GM23248 (cell line): ENCODE data around the gene TRAPPC2L. TPM values are rescaled to one million over a fixed set of nuclear protein-coding genes. Genes with fewer than 3 reads are reported as not detected.

Experiments
- DNase-seq: peaks from one replicate; pipeline ENCODE4 v3.0.0-alpha.2; 2015
- H2AFZ ChIP-seq: fragments of 200-600 bp; sonication (generic); 2 replicates; pipeline ENCODE4 v1.6.1; 2016; ENCODE audit warnings: antibody characterized with exemption
- H3F3A ChIP-seq: fragments of 200-600 bp; sonication (generic); 2 replicates; pipeline ENCODE4 v1.6.1; 2016; ENCODE audit warnings: mild to moderate bottlenecking, antibody characterized with exemption, mixed run types; ENCODE audit not compliant: insufficient read depth
- H3K27ac ChIP-seq: fragments of 200-600 bp; sonication (generic); 2 replicates; pipeline ENCODE4 v1.5.1; 2016; ENCODE audit warnings: mild to moderate bottlenecking
- H3K27me3 ChIP-seq: fragments of 200-600 bp; sonication (generic); replicated peaks from 2 replicates; pipeline ENCODE4 v1.6.1; 2016; ENCODE audit warnings: mild to moderate bottlenecking; ENCODE audit not compliant: insufficient read depth
- H3K36me3 ChIP-seq: fragments of 200-600 bp; sonication (generic); 2 replicates; pipeline ENCODE4 v1.6.1; 2016; ENCODE audit warnings: low read depth, mild to moderate bottlenecking
- H3K4me1 ChIP-seq: fragments of 200-600 bp; sonication (generic); 2 replicates; pipeline ENCODE4 v1.6.1; 2016; ENCODE audit warnings: mild to moderate bottlenecking; ENCODE audit not compliant: insufficient read depth
- H3K4me2 ChIP-seq: fragments of 200-600 bp; sonication (generic); one replicate; pipeline ENCODE4 v1.6.1; 2016; ENCODE audit warnings: mild to moderate bottlenecking; ENCODE audit not compliant: unreplicated experiment
- H3K4me3 ChIP-seq: fragments of 200-600 bp; sonication (generic); 2 replicates; pipeline ENCODE4 v1.5.1; 2016; ENCODE audit warnings: mild to moderate bottlenecking
- H3K79me2 ChIP-seq: fragments of 200-600 bp; sonication (generic); 2 replicates; pipeline ENCODE4 v1.6.1; 2016; ENCODE audit warnings: mild to moderate bottlenecking; ENCODE audit not compliant: insufficient read depth
- H3K9ac ChIP-seq: fragments of 200-600 bp; sonication (generic); 2 replicates; pipeline ENCODE4 v1.6.1; 2016; ENCODE audit warnings: mild to moderate bottlenecking
- H3K9me2 ChIP-seq: fragments of 200-600 bp; sonication (generic); 2 replicates; pipeline ENCODE4 v1.6.1; 2016; ENCODE audit warnings: mixed run types, mild to moderate bottlenecking, moderate library complexity; ENCODE audit not compliant: insufficient read depth
- H3K9me3 ChIP-seq: fragments of 200-600 bp; sonication (generic); one replicate; pipeline ENCODE4 v1.6.1; 2017; ENCODE audit warnings: low read depth
- H4K20me1 ChIP-seq: fragments of 200-600 bp; sonication (generic); 2 replicates; pipeline ENCODE4 v1.6.0; 2016; ENCODE audit not compliant: insufficient read depth
- EZH2 ChIP-seq: fragments of 200-600 bp; sonication (generic); IDR thresholded peaks from 2 replicates; pipeline ENCODE4 v1.6.1; 2018; ENCODE audit warnings: antibody characterized with exemption, mild to moderate bottlenecking; ENCODE audit not compliant: insufficient read depth, poor library complexity, severe bottlenecking
- EZH2phosphoT487 ChIP-seq: fragments of 200-600 bp; sonication (generic); IDR thresholded peaks from 2 replicates; pipeline ENCODE4 v1.6.1; 2018; ENCODE audit warnings: antibody characterized with exemption, moderate library complexity, mild to moderate bottlenecking, low read depth; ENCODE audit not compliant: insufficient read depth
- WGBS, 2 experiments: methylation state at CpG; one replicate each; pipeline ENCODE4 v1.1.6; 2015 to 2017; ENCODE audit warnings: low lambda C conversion rate in 2 of 2, low coverage in 1 of 2; ENCODE audit errors: missing lambda C conversion rate in 2 of 2; 5-methylcytosine and 5-hydroxymethylcytosine counted together
- in situ Hi-C: fragments of 300-500 bp; cut with MboI; formaldehyde crosslinking; loops from 2 replicates; pipeline ENCODE4 v1.15.0; 2020
- polyA plus RNA-seq: library from polyadenylated mRNA; unstranded; fragments of >200 nt; fragmentation: Nextera tagmentation; extraction: Ambion mirVana; gene quantifications from 2 replicates; pipeline ENCODE4 v1.2.1, GENCODE V29; 2016
- total RNA-seq: library from RNA; depleted of rRNA; stranded (reverse); fragments of >200 nt; shearing (Covaris generic); gene quantifications from 2 replicates; pipeline ENCODE4 v1.2.3, GENCODE V29; 2014

TRAPPC2L gene
- total and polyA plus RNA-seq, 2 experiments from 2014 or later, result 18.7 to 83.2 TPM

- DNase-seq, result no peak
- Histone ChIP-seq H3K4me3 (no peak overlapping the region), H3K4me1 (no peaks in the 10 kb centered on the region), H3K4me2 (no peak overlapping the region), H3F3A (no peaks in the 10 kb centered on the region), H3K36me3 (no peaks in the 10 kb centered on the region), H3K9ac (no peak overlapping the region), H2AFZ (no peak overlapping the region), H3K9me3 (no peaks in the 10 kb centered on the region), H3K79me2 (no peaks in the 10 kb centered on the region), H3K27me3 (peaks cover 11% of the 10 kb centered on the region), H3K27ac (no peak overlapping the region), H3K9me2 (no peaks in the 10 kb centered on the region), H4K20me1 (no peaks in the 10 kb centered on the region)
- TF ChIP-seq EZH2 (no peak), EZH2phosphoT487 (no peak)
- WGBS, 2 experiments, result 36% methylated on average over 36 to 37 of the region's 37 CpGs
- in situ Hi-C loops, result no loop called here
These were observed 13.9 kb downstream of the TRAPPC2L start for GRCh38 chr16:88870608-88871348.

- Histone ChIP-seq H3K9ac (no peak overlapping the region), H3K79me2 (no peaks in the 10 kb centered on the region), H3K9me2 (no peaks in the 10 kb centered on the region), H3K27me3 (peaks cover 11% of the 10 kb centered on the region), H3K9me3 (no peaks in the 10 kb centered on the region), H2AFZ (no peak overlapping the region), H3K4me2 (no peak overlapping the region), H3K4me3 (no peak overlapping the region), H3K36me3 (no peaks in the 10 kb centered on the region), H3F3A (no peaks in the 10 kb centered on the region), H3K27ac (no peak overlapping the region), H4K20me1 (no peaks in the 10 kb centered on the region), H3K4me1 (no peaks in the 10 kb centered on the region)
- TF ChIP-seq EZH2 (no peak), EZH2phosphoT487 (no peak)
- in situ Hi-C loops, result no loop called here
- no peak for DNase-seq
- WGBS, 2 experiments, result 46 to 54% methylated on average over 7 to 8 of the region's 8 CpGs
These were observed 14.4 kb downstream of the TRAPPC2L start for GRCh38 chr16:88871349-88871702.

DNA sequence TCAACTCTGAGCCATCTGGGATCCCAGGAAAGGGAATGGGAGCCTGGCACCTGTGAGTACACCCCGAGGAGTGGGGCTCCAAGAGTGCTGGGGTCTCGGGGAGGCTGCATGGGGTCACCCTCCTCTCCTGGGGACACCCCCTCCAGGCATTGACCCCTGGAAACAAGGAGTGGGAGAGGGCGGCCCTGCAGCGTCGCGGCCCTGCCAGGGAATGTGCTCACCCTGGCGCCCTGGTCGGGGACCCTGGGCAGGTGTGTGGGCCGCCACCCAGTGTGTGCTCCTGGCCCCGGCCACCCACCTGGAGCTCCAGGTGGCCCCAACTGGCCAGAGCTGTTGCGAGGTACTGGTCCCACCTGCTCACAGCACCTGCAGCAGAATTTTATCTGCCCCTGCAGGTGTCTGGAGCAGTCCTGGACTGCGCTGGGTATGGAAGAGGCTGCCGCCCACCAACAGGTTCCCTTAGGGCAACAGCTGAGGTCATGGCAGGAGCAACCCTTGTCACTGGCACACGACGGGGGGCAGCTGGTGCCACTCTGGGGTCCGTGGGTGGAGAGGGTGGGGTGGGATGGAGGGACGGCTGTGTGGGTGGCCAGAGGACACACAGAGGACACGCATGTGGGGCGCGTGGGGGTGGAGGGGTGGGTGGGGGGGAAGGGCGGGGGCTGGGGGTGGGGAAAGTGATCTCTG, 14.9 kb downstream of the TRAPPC2L start:
- TF ChIP-seq EZH2 (no peak), EZH2phosphoT487 (no peak)
- Histone ChIP-seq H4K20me1 (no peaks in the 10 kb centered on the region), H3K27ac (no peak overlapping the region), H2AFZ (no peak overlapping the region), H3K36me3 (no peaks in the 10 kb centered on the region), H3K79me2 (no peaks in the 10 kb centered on the region), H3K27me3 (peaks cover 11% of the 10 kb centered on the region), H3K4me3 (no peak overlapping the region), H3K4me2 (no peak overlapping the region), H3K4me1 (no peaks in the 10 kb centered on the region), H3K9me2 (no peaks in the 10 kb centered on the region), H3K9ac (no peak overlapping the region), H3K9me3 (no peaks in the 10 kb centered on the region), H3F3A (no peaks in the 10 kb centered on the region)
- DNase-seq, result no peak
- in situ Hi-C loops, result no loop called here
- 61 to 62% methylated on average over 16 to 18 of the region's 21 CpGs for WGBS, 2 experiments

GRCh38 chr16:88872650-88873331, 15.9 kb downstream of the TRAPPC2L start:
- Histone ChIP-seq H3K4me1 (no peaks in the 10 kb centered on the region), H3F3A (no peaks in the 10 kb centered on the region), H3K9ac (no peak overlapping the region), H3K4me3 (no peak overlapping the region), H3K9me3 (no peaks in the 10 kb centered on the region), H3K4me2 (no peak overlapping the region), H4K20me1 (no peaks in the 10 kb centered on the region), H3K9me2 (no peaks in the 10 kb centered on the region), H3K27ac (no peak overlapping the region), H3K27me3 (peaks cover 11% of the 10 kb centered on the region), H3K79me2 (no peaks in the 10 kb centered on the region), H3K36me3 (no peaks in the 10 kb centered on the region), H2AFZ (no peak overlapping the region)
- 76 to 77% methylated on average over 21 to 25 of the region's 25 CpGs for WGBS, 2 experiments
- no peak for DNase-seq
- no peak for TF ChIP-seq EZH2
- no peak for TF ChIP-seq EZH2phosphoT487
- in situ Hi-C loops, result no loop called here
